Measurements from ENCODE around the gene MYCL. TPM values are rescaled to one million over a fixed set of nuclear protein-coding genes. Genes with fewer than 3 reads are reported as not detected.
A peak's percentile ranks its signal among the peaks of the same experiment; 100 is the strongest.

Gene MYCL
- total and polyA plus RNA-seq, 8 donors, result 2.7 to 12.9 (median 10.9) TPM

- DNase-seq, result peak in 1 of 4 donors; percentile 37
- no peak for TF ChIP-seq CTCF (IDR thresholded peaks at IDR 0.05)
- intact Hi-C loops (cut with DNase I), result no loop called here
- peaks cover 0 to 9% of the 10 kb centered on the region in 2 donors for H3K27me3 ChIP-seq
- H3K9me3 ChIP-seq, result no peaks in the 10 kb centered on the region
- H3K4me3 ChIP-seq, result no peak overlapping the region
- no peaks in the 10 kb centered on the region for H3K36me3 ChIP-seq
- ATAC-seq, result peak; percentile 51
- peaks cover 0 to 25% of the 10 kb centered on the region in 2 donors for H3K4me1 ChIP-seq
- H3K27ac ChIP-seq, result peak overlapping the region in 1 of 2 donors; percentile 2
Observed at GRCh38 chr1:39927538-39927937, 25.8 kb upstream of the MYCL start.

- Histone ChIP-seq H3K4me1 (peaks cover 0 to 25% of the 10 kb centered on the region in 2 donors), H3K27ac (no peak overlapping the region), H3K27me3 (peaks cover 0 to 14% of the 10 kb centered on the region in 2 donors), H3K36me3 (no peaks in the 10 kb centered on the region), H3K9me3 (no peaks in the 10 kb centered on the region), H3K4me3 (no peak overlapping the region)
- intact Hi-C loops (cut with DNase I), result no loop called here
- no peak for TF ChIP-seq CTCF (IDR thresholded peaks at IDR 0.05)
- peak; percentile 41 for ATAC-seq
- no peak for DNase-seq
Observed at GRCh38 chr1:39926820-39927219, 25.1 kb upstream of the MYCL start.

- peak; percentile 69 for ATAC-seq
- no peak for TF ChIP-seq CTCF (IDR thresholded peaks at IDR 0.05)
- DNase-seq, result peak in 1 of 4 donors; percentile 61
- H3K4me1 ChIP-seq, result peaks cover 0 to 25% of the 10 kb centered on the region in 2 donors
- no peaks in the 10 kb centered on the region for H3K36me3 ChIP-seq
- intact Hi-C loops (cut with DNase I), result no loop called here
- H3K9me3 ChIP-seq, result no peaks in the 10 kb centered on the region
- H3K4me3 ChIP-seq, result no peak overlapping the region
- H3K27ac ChIP-seq, result no peak overlapping the region
- H3K27me3 ChIP-seq, result peaks cover 0 to 14% of the 10 kb centered on the region in 2 donors
Observed at GRCh38 chr1:39926343-39926793, 24.7 kb upstream of the MYCL start.

DNA sequence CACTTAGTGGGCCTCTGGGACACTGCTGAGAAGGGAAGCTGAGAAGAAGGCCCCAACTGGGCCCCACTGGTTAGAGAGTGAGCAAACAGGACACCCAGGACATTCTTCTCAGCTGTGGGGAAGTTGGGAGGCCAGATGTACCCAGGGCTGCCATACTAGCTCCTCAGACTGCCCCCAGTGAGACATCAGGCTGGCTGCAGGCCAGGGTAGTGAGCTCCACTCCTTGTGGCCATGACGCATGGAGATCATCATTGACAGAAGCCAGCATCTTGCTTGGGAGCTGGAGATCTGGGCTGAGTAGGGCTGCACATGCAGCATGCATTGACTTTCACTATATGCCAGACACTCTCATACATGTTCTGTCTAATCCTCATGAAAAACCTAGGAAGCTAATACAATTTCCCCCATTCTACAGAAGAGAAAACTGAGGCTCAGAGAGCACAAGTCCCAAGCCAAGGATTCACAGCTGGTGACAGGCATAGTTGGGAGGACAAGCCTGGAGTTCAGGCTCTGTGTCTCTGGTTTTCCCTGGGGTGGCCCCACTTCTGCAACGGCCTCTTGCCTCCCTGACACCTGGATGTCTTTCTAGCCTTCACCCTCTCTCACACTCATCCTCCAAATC lies 24.1 kb upstream of the MYCL start:
- peaks cover 0 to 14% of the 10 kb centered on the region in 2 donors for H3K27me3 ChIP-seq
- intact Hi-C loops (cut with DNase I), result no loop called here
- no peaks in the 10 kb centered on the region for H3K9me3 ChIP-seq
- TF ChIP-seq CTCF (IDR thresholded peaks at IDR 0.05), result no peak
- DNase-seq (no peak), ATAC-seq (no peak)
- H3K4me1 ChIP-seq, result peaks cover 0 to 25% of the 10 kb centered on the region in 2 donors
- no peak overlapping the region for H3K27ac ChIP-seq
- H3K4me3 ChIP-seq, result no peak overlapping the region
- no peaks in the 10 kb centered on the region for H3K36me3 ChIP-seq

DNA sequence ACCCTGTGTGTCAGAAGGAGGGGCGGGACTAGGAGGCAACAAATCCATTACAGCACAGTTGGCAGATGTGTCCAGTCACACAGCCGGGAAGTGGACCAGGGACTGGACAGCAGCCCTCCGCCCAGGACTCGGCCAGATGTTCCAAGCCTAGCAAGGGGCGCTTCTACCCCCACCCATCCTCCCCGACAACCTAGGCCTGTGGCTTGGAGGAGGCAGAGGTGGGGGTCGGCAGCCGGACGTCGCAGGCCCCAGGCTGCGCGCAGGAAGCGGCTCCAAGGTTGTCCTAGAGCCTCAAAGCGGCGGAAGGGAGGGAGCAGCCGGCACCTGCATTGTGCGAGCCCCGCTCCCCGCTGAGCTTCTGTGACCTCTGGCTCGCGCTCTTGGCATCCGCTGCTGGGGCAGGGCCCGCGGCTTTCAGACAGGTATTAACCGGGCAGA lies 20.6 kb upstream of the MYCL start:
- no peak overlapping the region for H3K27ac ChIP-seq
- DNase-seq (no peak), ATAC-seq (no peak)
- H3K4me1 ChIP-seq, result peaks cover 0 to 20% of the 10 kb centered on the region in 2 donors
- TF ChIP-seq CTCF (IDR thresholded peaks at IDR 0.05), result no peak
- no peak overlapping the region for H3K4me3 ChIP-seq
- no peaks in the 10 kb centered on the region for H3K9me3 ChIP-seq
- intact Hi-C loops (cut with DNase I), result loop anchor here in 1 of 2 donors (5.0 kb wide), 1 partner anchor 50 kb away; no protein-coding TSS in a partner anchor
- H3K27me3 ChIP-seq, result peaks cover 0 to 14% of the 10 kb centered on the region in 2 donors
- no peaks in the 10 kb centered on the region for H3K36me3 ChIP-seq
